OCI-LY3 (cell line): Measurements from ENCODE around the gene GIPC1.

Experiments
- CTCF ChIP-seq: fragments of 200-600, 300-600 bp; sonication (generic); IDR thresholded peaks from 2 replicates; pipeline ENCODE4 v1.5.1; 2014; ENCODE audit warnings: antibody characterized with exemption, low read length, low read depth
- EZH2phosphoT487 ChIP-seq: fragments of 200-600 bp; shearing (Covaris generic); IDR thresholded peaks from 2 replicates; pipeline ENCODE4 v1.6.1; 2018; ENCODE audit warnings: antibody characterized with exemption, mixed run types, low read depth

GRCh38 chr19:14494411-14494810 is 1.5 kb downstream of the GIPC1 start:
- TF ChIP-seq CTCF: no peak
- TF ChIP-seq EZH2phosphoT487: no peak
